ENCODE data around the gene LAMP5. TPM values are rescaled to one million over a fixed set of nuclear protein-coding genes. Genes with fewer than 3 reads are reported as not detected.

LAMP5 gene
- polyA plus RNA-seq, 1 donor (not counting 4 experiments of a cell fraction or from before 2014, with no cell fraction given), result not detected

- FAIRE-seq, result no peak
- Histone ChIP-seq H2AFZ (ENCODE audit: control insufficient read depth, low read length) (no peak overlapping the region), H3K9me1 (ENCODE audit: control insufficient read depth, extremely low read depth, insufficient read depth, low read length) (no peaks in the 10 kb centered on the region), H3K36me3 (ENCODE audit: control insufficient read depth in 2 of 2, extremely low read depth in 1 of 2, insufficient read depth in 2 of 2, low read length in 2 of 2) (no peaks in the 10 kb centered on the region), H3K4me3 (ENCODE audit: control insufficient read depth in 2 of 3, extremely low read depth in 1 of 3, insufficient read depth in 2 of 3, low read depth in 1 of 3, low read length in 3 of 3) (no peak overlapping the region), H3K79me2 (ENCODE audit: control insufficient read depth, insufficient read depth, low read length) (no peaks in the 10 kb centered on the region), H3K27me3 (ENCODE audit: control insufficient read depth, extremely low read depth, insufficient read depth, low read length) (no peaks in the 10 kb centered on the region), H3K4me1 (ENCODE audit: control insufficient read depth, extremely low read depth, insufficient read depth, low read length) (no peaks in the 10 kb centered on the region), H4K20me1 (ENCODE audit: control insufficient read depth, extremely low read depth, insufficient read depth, low read length) (no peaks in the 10 kb centered on the region), H3K9ac (ENCODE audit: control insufficient read depth, extremely low read depth, insufficient read depth, low read length) (no peak overlapping the region), H3K27ac (ENCODE audit: control insufficient read depth, insufficient read depth, low read length) (no peak overlapping the region), H3K9me3 (ENCODE audit: control insufficient read depth, low read depth, low read length) (no peaks in the 10 kb centered on the region), H3K4me2 (ENCODE audit: control insufficient read depth, extremely low read depth, insufficient read depth, low read depth, low read length) (no peak overlapping the region)
- dilution Hi-C loops (cut with MboI; ENCODE audit: extremely low pct_ligation_motif_present, low sequenced_read_pairs), result no loop called here
- DNase-seq (ENCODE audit: low read depth, low spot score), result peak; percentile 2
- no peak for TF ChIP-seq CTCF (optimal IDR thresholded peaks at IDR 0.05 in 1 of 3, IDR thresholded peaks at IDR 0.05 in 1 of 3, conservative IDR thresholded peaks at IDR 0.05 in 1 of 3; ENCODE audit: extremely low read depth in 1 of 3, insufficient read depth in 2 of 3, low read length in 3 of 3)
Measured at GRCh38 chr20:9555781-9556180, 41.4 kb downstream of the LAMP5 start.

- dilution Hi-C loops (cut with MboI; ENCODE audit: extremely low pct_ligation_motif_present, low sequenced_read_pairs), result no loop called here
- FAIRE-seq (no peak), DNase-seq (ENCODE audit: low read depth, low spot score) (no peak)
- no peaks in the 10 kb centered on the region for H3K36me3 ChIP-seq (ENCODE audit: control insufficient read depth in 2 of 2, extremely low read depth in 1 of 2, insufficient read depth in 2 of 2, low read length in 2 of 2)
- no peak overlapping the region for H2AFZ ChIP-seq (ENCODE audit: control insufficient read depth, low read length)
- TF ChIP-seq CTCF (optimal IDR thresholded peaks at IDR 0.05 in 1 of 3, IDR thresholded peaks at IDR 0.05 in 1 of 3, conservative IDR thresholded peaks at IDR 0.05 in 1 of 3; ENCODE audit: extremely low read depth in 1 of 3, insufficient read depth in 2 of 3, low read length in 3 of 3) (no peak), EZH2 (IDR thresholded peaks at IDR 0.05; ENCODE audit: low read length) (no peak)
- H3K27me3 ChIP-seq (ENCODE audit: control insufficient read depth, extremely low read depth, insufficient read depth, low read length), result no peaks in the 10 kb centered on the region
- no peaks in the 10 kb centered on the region for H3K79me2 ChIP-seq (ENCODE audit: control insufficient read depth, insufficient read depth, low read length)
- H3K4me2 ChIP-seq (ENCODE audit: control insufficient read depth, extremely low read depth, insufficient read depth, low read depth, low read length), result no peak overlapping the region
- H3K9me3 ChIP-seq (ENCODE audit: control insufficient read depth, low read depth, low read length), result no peaks in the 10 kb centered on the region
- H4K20me1 ChIP-seq (ENCODE audit: control insufficient read depth, extremely low read depth, insufficient read depth, low read length), result no peaks in the 10 kb centered on the region
- no peaks in the 10 kb centered on the region for H3K4me1 ChIP-seq (ENCODE audit: control insufficient read depth, extremely low read depth, insufficient read depth, low read length)
- no peak overlapping the region for H3K27ac ChIP-seq (ENCODE audit: control insufficient read depth, insufficient read depth, low read length)
- H3K9ac ChIP-seq (ENCODE audit: control insufficient read depth, extremely low read depth, insufficient read depth, low read length), result no peak overlapping the region
- no peaks in the 10 kb centered on the region for H3K9me1 ChIP-seq (ENCODE audit: control insufficient read depth, extremely low read depth, insufficient read depth, low read length)
- no peak overlapping the region for H3K4me3 ChIP-seq (ENCODE audit: control insufficient read depth in 2 of 3, extremely low read depth in 1 of 3, insufficient read depth in 2 of 3, low read depth in 1 of 3, low read length in 3 of 3)
Measured at GRCh38 chr20:9557411-9557810, 43.0 kb downstream of the LAMP5 start.
